Cardiac muscle cell (in vitro differentiated cells and primary cell): ENCODE data around the gene HERC4. TPM values are rescaled to one million over a fixed set of nuclear protein-coding genes. Genes with fewer than 3 reads are reported as not detected.
A peak's percentile ranks its signal among the peaks of the same experiment; 100 is the strongest.

ENCODE experiments used
- DNase-seq, 2 donors: peaks; one replicate each; pipeline versions ENCODE4 v3.0.0 to v3.0.0-alpha.2; 2010 to 2017; ENCODE audit warnings: low read depth in 1 of 2, low spot score in 1 of 2
- H3K27ac ChIP-seq: fragments of 200-600 bp; sonication (generic); 2 replicates; pipeline ENCODE4 v1.5.1; 2016
- H3K27me3 ChIP-seq: fragments of 200-600 bp; sonication (generic); 2 replicates; pipeline ENCODE4 v1.6.0; 2016; ENCODE audit warnings: control low read depth
- H3K36me3 ChIP-seq: fragments of 200-600 bp; sonication (generic); 2 replicates; pipeline ENCODE4 v1.5.1; 2016; ENCODE audit warnings: control low read depth
- H3K4me1 ChIP-seq: fragments of 200-600 bp; sonication (generic); 2 replicates; pipeline ENCODE4 v1.8.1; 2017; ENCODE audit warnings: low read depth, mild to moderate bottlenecking, mixed run types
- H3K4me3 ChIP-seq: fragments of 200-600 bp; sonication (generic); 2 replicates; pipeline ENCODE4 v1.5.1; 2016; ENCODE audit warnings: mild to moderate bottlenecking
- H3K9me3 ChIP-seq: fragments of 200-600 bp; sonication (generic); 2 replicates; pipeline ENCODE4 v1.5.1; 2017; ENCODE audit warnings: low read depth, mild to moderate bottlenecking, control low read depth
- polyA plus RNA-seq: library from polyadenylated mRNA; unstranded; fragments of >200 nt; fragmentation: Nextera tagmentation; extraction: Ambion mirVana; gene quantifications from 2 replicates; pipeline ENCODE4 v1.2.1, GENCODE V29; 2016
- total RNA-seq: library from RNA; depleted of rRNA; stranded (reverse); fragments of >200 nt; gene quantifications from 2 replicates; pipeline ENCODE4 v1.2.3, GENCODE V29; 2016
- TF ChIP-seq, protein P1 (sequence below): IDR thresholded peaks from 2 replicates; pipeline ENCODE4 v1.5.1; 2012; ENCODE audit warnings: low read depth, mild to moderate bottlenecking, low read length

Gene HERC4
- total and polyA plus RNA-seq, 2 experiments from 2014 or later = 35.1 to 38.7 TPM

DNA sequence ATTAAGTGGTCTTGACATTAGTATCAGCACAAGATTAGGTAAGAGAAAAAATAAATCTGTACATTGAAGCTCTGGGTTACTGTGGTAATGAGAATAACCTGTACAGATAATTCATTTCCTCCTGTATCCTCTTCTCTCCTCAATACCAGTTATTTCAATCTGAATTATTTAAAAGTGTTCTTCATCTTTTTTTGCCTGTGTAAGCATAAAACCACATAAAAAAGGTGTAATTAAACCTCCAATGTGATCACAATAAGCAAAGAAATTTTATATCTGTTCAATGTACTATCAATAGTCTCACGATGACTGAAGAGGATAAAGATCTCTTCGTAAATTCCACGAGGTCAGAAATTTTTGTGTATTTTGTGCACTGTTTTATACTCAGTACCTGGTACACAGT is 33.0 kb upstream of the HERC4 start:
- H3K27me3 ChIP-seq = no peaks in the 10 kb centered on the region
- no peak overlapping the region for H3K4me3 ChIP-seq
- TF ChIP-seq, protein P1, sequence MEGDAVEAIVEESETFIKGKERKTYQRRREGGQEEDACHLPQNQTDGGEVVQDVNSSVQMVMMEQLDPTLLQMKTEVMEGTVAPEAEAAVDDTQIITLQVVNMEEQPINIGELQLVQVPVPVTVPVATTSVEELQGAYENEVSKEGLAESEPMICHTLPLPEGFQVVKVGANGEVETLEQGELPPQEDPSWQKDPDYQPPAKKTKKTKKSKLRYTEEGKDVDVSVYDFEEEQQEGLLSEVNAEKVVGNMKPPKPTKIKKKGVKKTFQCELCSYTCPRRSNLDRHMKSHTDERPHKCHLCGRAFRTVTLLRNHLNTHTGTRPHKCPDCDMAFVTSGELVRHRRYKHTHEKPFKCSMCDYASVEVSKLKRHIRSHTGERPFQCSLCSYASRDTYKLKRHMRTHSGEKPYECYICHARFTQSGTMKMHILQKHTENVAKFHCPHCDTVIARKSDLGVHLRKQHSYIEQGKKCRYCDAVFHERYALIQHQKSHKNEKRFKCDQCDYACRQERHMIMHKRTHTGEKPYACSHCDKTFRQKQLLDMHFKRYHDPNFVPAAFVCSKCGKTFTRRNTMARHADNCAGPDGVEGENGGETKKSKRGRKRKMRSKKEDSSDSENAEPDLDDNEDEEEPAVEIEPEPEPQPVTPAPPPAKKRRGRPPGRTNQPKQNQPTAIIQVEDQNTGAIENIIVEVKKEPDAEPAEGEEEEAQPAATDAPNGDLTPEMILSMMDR = no peak
- no peak overlapping the region for H3K27ac ChIP-seq
- H3K9me3 ChIP-seq = no peaks in the 10 kb centered on the region
- DNase-seq = no peak
- peaks cover 20% of the 10 kb centered on the region for H3K4me1 ChIP-seq
- no peaks in the 10 kb centered on the region for H3K36me3 ChIP-seq

DNA sequence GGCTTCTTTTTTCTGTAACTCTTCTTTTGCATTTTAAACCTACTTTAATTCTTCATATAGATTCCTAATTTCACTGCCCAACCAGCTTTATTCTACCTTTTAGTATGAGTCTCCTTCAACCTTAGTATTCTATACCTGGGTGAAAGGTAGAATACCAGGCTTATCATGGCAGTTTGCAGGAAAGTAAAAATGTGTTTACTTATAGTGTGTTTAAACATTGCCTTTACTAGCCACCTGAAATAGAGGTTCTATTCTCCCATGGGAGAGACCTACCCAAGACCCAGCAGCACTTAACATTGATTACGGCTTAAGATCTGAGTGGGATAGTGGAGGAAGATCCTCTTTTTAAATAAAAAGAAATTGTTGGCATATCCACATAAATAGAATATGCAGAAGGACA is 32.6 kb upstream of the HERC4 start:
- TF ChIP-seq, protein P1 = no peak
- Histone ChIP-seq H3K36me3 (no peaks in the 10 kb centered on the region), H3K9me3 (no peaks in the 10 kb centered on the region), H3K4me1 (peaks cover 20% of the 10 kb centered on the region), H3K27me3 (no peaks in the 10 kb centered on the region), H3K4me3 (no peak overlapping the region), H3K27ac (no peak overlapping the region)
- DNase-seq = no peak

DNA sequence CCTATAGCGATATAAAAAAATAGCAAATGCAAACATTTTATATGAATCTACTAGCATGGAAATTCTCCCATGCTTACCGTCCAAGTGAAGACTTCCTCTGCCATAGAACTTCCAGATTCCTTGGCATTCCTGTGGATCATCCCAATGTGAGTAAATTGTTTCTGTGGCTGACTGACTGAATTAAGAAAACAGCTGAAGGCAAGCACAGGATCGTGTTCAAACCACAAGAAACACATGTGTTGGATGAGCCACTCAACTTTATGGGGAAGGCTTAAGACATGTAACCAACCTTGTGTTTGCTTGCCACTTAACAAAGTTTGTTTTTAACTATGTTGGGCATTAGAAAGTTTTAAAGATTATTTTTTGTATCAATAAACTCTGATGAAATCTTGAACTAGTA is 31.6 kb upstream of the HERC4 start:
- no peak overlapping the region for H3K27ac ChIP-seq
- peak in 1 of 2 donors; percentile 54 for DNase-seq
- peaks cover 14% of the 10 kb centered on the region for H3K4me1 ChIP-seq
- no peaks in the 10 kb centered on the region for H3K27me3 ChIP-seq
- H3K36me3 ChIP-seq = no peaks in the 10 kb centered on the region
- TF ChIP-seq, protein P1 = no peak
- no peaks in the 10 kb centered on the region for H3K9me3 ChIP-seq
- H3K4me3 ChIP-seq = no peak overlapping the region

DNA sequence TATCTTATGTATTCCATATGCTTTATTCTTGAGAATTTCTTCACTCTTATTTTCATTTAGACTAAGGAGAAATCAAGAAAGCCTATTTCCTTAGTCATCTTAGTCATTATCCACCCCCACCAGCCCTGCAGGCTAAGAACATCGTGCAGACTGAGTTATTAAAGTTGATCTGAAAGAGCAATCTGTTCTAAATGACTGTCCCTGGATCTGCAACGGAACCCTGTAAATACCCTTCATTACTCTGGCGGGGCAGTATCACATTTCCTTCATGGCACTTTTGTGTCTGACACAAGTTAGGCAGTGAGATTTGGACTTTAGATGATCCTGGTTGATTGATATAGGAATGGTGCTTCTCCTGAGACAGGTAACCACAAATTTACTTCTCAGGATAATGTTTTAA is 30.7 kb upstream of the HERC4 start:
- TF ChIP-seq, protein P1 = no peak
- Histone ChIP-seq H3K4me3 (no peak overlapping the region), H3K36me3 (no peaks in the 10 kb centered on the region), H3K4me1 (peaks cover 9% of the 10 kb centered on the region), H3K9me3 (no peaks in the 10 kb centered on the region), H3K27me3 (no peaks in the 10 kb centered on the region), H3K27ac (no peak overlapping the region)
- peak in 1 of 2 donors; percentile 18 for DNase-seq

DNA sequence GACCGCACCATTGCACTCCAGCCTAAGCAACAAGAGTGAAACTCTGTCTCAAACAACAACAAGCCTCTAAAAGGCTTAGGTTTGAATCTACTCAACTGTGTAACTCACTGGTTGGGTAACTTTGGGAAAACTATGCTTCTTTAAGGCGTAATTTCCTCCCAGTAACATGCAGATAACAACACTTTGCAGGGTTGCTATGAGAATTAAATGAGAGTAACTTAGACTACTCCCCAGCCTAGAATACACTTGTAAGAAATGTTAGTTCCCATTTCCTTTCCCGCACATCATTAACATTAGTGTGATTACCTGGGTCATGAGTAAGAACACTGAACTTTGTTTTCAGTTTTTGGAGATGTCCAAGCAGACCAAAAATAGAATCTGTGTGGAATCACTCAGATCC is 28.8 kb upstream of the HERC4 start:
- H3K27me3 ChIP-seq = no peaks in the 10 kb centered on the region
- H3K27ac ChIP-seq = no peak overlapping the region
- H3K9me3 ChIP-seq = no peaks in the 10 kb centered on the region
- H3K4me1 ChIP-seq = no peaks in the 10 kb centered on the region
- TF ChIP-seq, protein P1 = no peak
- no peak overlapping the region for H3K4me3 ChIP-seq
- no peak for DNase-seq
- no peaks in the 10 kb centered on the region for H3K36me3 ChIP-seq

DNA sequence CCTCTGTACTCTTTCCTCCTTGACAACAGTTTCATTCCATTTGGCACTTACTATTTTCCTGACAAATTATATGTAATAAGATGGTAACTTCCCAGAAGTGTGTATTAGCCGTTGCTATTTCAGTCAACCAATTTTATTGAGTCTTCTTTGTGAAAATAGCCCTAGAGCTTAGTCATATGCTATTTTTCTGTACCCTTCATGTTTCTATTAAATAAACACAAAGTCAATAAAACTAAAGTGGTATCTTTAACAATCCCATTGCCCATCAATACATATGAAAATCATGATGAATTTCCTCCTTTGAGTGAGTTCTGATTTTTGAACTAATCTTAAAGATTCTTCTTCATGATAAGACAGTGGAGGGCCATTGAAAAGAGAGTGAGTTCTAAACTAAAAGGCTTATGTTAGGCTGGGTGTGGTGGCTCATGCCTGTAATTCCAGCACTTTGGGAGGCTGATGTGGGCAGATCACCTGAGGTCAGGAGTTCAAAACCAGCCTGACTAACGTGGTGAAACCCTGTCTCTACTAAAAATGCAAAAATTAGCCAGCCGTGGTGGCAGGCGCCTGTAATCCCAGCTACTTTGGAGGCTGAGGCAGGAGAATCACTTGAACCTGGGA is 28.3 kb upstream of the HERC4 start:
- H3K27ac ChIP-seq = no peak overlapping the region
- DNase-seq = no peak
- no peaks in the 10 kb centered on the region for H3K4me1 ChIP-seq
- no peak overlapping the region for H3K4me3 ChIP-seq
- no peaks in the 10 kb centered on the region for H3K27me3 ChIP-seq
- TF ChIP-seq, protein P1 = no peak
- no peaks in the 10 kb centered on the region for H3K36me3 ChIP-seq
- H3K9me3 ChIP-seq = no peaks in the 10 kb centered on the region
